Stimulated activated CD4-positive, alpha-beta T cell treated with anti-CD3 and anti-CD28 coated beads, Interleukin-12 subunit alpha, Interleukin-12 subunit beta, amount 100 ng/mL, for 4 hours (primary cell): ENCODE results near the gene C12orf76.

ENCODE experiments used
- DNase-seq: peaks from one replicate; pipeline ENCODE4 v3.0.0-alpha.2; 2020

C12orf76 gene

DNA sequence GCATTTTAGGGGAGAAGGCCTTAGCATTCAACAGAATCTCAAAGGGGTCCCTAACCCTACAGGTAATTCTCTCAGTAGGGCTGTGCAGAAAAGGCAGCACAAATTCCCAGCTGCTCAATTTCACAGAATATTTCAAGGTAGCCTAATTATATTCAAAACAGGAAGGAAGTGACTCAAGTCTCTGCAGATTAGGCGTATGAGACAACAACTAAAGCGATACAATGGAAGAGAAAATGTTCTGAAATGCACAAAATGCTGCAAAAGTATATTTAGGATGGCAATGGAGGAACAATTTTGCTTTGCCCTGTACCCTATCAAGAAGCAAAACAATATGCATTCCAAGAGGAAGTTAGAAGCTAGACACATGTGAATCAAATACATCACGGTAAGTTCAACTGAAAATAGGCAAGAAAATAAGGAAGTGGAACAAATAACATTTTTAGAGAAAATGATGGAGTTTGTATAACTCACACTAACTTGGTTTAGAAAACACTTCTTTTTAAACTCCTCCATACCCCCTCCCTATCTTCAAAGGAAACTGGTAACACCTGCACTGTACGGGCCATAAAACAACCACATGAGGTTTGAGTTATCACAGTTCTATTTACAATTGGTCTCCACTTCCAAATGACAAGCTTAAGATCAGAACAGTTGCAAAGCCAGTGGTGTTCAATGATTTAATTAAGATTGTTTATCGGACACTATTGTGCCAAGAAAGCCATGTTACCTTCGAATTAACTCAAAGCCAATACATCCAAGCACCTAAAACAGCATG is 53.7 kb downstream of the C12orf76 start:
- no peak for DNase-seq

DNA sequence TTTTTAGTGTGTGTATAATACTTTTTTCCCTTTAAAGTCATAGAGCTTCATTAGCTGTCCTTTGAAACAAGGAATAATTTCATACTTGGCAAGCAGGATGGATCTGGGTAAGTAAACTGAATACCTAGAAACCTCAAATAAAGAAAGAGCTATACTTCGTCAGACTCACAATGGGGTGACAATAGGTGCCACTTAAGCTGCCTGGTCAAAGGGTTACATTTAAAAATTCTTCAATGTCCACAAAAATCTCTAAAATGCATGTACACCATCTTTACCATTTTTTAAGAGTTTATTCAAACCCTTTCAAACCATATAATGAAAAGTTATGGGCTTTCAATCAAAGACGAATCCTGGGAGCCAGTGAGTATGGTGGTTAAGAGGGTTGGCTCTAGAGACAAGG is 55.2 kb downstream of the C12orf76 start:
- DNase-seq = no peak

DNA sequence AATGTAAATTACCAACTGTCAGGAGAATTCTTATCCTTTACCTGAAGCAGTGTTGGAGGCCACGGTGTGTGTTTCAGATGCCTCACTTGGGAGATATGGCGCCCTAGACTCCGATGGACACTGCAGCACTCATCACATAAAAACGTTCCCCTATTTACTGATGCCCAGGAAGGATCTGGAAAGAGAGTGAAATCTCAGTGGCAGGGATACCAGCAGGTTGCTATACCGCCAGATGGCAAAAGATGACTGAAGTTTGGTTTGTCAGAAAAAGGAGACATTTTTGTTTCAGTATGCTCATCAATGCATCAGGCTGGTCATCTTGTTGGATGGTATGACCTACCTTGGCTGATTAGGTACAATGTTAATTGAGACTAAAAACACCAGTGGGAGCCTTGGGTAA is 56.7 kb downstream of the C12orf76 start:
- no peak for DNase-seq
